Vagina (tissue), 2 donors: ENCODE measurements around the gene NOTCH4.

Experiments
- POLR2A ChIP-seq, 2 donors: fragments of 450-650 bp; IDR thresholded peaks; one replicate each; pipeline ENCODE4 v1.6.1; 2017; ENCODE audit warnings: antibody characterized with exemption in 2 of 2, mild to moderate bottlenecking in 2 of 2, moderate library complexity in 2 of 2
- TF ChIP-seq, protein P1 (sequence below), 3 experiments: fragments of 450-650 bp in 2 of 3; fragments of 200-600 bp in 1 of 3; sonication (generic) in 1 of 3; IDR thresholded peaks; one replicate each; pipeline ENCODE4 v1.5.1; 2017 to 2019; ENCODE audit warnings: antibody characterized with exemption in 3 of 3, mild to moderate bottlenecking in 2 of 3, moderate library complexity in 2 of 3

GRCh38 chr6:32202186-32202585 is 21.7 kb downstream of the NOTCH4 start:
- TF ChIP-seq, protein P1, sequence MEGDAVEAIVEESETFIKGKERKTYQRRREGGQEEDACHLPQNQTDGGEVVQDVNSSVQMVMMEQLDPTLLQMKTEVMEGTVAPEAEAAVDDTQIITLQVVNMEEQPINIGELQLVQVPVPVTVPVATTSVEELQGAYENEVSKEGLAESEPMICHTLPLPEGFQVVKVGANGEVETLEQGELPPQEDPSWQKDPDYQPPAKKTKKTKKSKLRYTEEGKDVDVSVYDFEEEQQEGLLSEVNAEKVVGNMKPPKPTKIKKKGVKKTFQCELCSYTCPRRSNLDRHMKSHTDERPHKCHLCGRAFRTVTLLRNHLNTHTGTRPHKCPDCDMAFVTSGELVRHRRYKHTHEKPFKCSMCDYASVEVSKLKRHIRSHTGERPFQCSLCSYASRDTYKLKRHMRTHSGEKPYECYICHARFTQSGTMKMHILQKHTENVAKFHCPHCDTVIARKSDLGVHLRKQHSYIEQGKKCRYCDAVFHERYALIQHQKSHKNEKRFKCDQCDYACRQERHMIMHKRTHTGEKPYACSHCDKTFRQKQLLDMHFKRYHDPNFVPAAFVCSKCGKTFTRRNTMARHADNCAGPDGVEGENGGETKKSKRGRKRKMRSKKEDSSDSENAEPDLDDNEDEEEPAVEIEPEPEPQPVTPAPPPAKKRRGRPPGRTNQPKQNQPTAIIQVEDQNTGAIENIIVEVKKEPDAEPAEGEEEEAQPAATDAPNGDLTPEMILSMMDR (IDR thresholded peaks at IDR 0.05), result no peak
- TF ChIP-seq POLR2A (IDR thresholded peaks at IDR 0.05), result no peak
